ENCODE results near the gene ZNF516.
"Not testable (repeated sequence)": the region's sequence is repeated elsewhere in the genome, so short reads cannot be mapped to it uniquely, and the experiment has no call there.

ZNF516 gene, protein sequence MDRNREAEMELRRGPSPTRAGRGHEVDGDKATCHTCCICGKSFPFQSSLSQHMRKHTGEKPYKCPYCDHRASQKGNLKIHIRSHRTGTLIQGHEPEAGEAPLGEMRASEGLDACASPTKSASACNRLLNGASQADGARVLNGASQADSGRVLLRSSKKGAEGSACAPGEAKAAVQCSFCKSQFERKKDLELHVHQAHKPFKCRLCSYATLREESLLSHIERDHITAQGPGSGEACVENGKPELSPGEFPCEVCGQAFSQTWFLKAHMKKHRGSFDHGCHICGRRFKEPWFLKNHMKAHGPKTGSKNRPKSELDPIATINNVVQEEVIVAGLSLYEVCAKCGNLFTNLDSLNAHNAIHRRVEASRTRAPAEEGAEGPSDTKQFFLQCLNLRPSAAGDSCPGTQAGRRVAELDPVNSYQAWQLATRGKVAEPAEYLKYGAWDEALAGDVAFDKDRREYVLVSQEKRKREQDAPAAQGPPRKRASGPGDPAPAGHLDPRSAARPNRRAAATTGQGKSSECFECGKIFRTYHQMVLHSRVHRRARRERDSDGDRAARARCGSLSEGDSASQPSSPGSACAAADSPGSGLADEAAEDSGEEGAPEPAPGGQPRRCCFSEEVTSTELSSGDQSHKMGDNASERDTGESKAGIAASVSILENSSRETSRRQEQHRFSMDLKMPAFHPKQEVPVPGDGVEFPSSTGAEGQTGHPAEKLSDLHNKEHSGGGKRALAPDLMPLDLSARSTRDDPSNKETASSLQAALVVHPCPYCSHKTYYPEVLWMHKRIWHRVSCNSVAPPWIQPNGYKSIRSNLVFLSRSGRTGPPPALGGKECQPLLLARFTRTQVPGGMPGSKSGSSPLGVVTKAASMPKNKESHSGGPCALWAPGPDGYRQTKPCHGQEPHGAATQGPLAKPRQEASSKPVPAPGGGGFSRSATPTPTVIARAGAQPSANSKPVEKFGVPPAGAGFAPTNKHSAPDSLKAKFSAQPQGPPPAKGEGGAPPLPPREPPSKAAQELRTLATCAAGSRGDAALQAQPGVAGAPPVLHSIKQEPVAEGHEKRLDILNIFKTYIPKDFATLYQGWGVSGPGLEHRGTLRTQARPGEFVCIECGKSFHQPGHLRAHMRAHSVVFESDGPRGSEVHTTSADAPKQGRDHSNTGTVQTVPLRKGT

DNA sequence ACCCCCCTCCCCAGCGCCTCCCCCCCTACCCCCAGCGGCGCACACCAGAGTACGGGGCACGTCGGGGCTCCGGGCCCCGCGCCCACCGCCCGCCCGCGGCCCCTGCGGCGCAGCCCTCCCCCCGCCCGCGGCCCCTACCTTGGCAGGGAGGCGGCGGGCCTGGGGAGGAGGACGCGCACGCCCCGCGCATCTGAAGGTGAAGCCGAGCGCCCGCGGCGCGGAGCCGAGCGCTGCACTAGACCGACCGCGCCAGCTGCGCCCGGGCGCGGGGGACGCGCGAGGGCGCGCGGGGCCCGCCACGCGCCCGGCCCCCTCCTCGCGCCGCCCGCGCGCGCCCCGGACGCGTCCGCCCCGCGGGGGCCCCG, at the start of gene ZNF516:
TSS of gene ZNF516 (minus strand) at position 237 of the 365 bp plus-strand sequence. CDS start 52,188 bp downstream, outside the sequence.
- DNase-seq, result no peak

DNA sequence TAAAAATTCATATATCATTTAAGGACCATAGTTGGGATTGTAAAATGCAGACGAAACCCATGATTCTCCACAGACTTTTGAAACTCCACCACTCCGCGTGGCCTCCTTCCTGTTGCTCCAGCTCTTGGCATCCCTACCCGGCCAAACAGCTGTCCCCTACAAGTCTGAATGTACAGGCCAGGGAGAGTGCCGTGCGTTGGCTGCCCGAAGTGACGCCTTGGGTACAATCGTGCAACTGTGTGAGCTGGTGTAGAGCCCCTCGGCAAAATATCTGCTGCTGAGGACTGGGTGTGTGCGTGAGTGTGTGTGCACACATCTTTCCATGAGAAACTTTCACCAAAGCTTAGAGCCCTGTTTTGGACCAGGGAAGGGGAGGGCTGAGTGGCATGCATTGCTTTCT, 43.8 kb upstream of the ZNF516 start:
- DNase-seq, result no peak

DNA sequence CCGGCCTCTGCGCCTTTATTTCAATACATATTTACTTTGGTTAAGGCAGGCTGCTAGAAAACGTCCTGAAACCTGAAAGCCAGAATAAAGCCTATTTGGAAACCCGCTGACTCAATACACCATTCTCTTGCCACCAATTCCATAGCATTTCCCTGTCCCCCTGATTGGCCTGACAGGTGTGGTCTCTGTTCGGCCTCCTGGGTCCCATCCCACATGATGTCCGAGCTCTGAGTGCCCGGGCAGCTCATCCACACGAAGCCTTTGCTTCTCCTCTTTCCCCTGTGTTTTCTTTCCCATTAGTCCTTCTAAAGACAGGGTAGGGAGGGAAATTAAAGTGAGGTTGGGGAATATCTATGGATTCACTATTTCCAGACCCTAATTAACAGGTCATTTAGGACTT, 42.6 kb upstream of the ZNF516 start:
- DNase-seq, result no peak

DNA sequence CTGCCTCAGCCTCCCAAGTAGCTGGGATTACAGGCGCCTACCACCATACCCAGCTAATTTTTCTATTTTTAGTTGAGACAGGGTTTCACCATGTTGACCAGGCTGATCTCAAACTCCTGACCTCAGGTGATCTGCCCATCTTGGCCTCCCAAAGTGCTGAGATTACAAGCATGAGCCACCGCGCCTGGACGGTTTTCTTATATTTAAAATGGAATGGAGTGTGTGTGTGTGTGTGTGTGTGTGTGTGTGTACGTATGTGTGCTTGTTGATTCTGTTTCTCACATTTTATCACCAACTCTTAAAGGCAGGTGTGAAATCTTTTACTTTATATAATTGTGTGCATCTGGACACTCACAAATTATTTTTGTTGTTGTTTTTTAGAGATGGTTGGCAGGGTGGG, 41.6 kb upstream of the ZNF516 start:
- DNase-seq, result not testable (repeated sequence)

DNA sequence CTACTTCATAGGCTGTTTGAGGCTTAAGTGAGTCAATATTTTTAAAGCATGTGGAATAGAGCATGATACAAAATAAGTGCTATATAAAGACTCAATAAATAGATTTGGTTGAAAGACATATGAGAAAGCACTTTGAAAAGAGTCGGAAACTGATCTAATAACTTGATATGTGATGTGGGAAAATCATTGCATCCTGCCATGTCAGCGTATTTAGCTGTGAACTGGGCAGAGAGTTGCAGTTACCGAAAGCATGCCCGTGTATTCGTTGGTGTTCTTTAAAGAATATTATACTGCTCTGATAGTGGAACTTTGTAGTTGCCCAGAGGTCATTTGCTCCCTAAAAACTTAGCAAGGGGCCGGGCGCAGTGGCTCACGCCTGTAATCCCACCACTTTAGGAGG, 37.8 kb upstream of the ZNF516 start:
- no peak for DNase-seq

DNA sequence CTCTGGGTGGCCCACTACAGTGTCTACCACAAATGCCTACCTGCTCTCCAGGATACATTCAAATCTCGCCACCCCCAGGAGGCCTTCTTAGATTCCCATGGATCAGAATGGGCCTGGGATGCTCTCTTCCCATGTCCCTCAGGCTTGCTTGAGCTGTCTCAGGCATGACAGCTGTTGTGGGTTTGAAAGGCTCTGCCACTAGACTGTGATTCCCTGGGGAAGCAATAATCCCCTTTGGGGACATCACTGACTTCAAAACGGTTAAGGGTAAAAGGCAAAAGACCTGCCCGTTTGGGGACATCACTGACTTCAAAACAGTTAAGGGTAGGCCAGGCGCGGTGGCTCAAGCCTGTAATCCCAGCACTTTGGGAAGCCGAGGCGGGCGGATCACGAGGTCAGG, 35.8 kb upstream of the ZNF516 start:
- no peak for DNase-seq

DNA sequence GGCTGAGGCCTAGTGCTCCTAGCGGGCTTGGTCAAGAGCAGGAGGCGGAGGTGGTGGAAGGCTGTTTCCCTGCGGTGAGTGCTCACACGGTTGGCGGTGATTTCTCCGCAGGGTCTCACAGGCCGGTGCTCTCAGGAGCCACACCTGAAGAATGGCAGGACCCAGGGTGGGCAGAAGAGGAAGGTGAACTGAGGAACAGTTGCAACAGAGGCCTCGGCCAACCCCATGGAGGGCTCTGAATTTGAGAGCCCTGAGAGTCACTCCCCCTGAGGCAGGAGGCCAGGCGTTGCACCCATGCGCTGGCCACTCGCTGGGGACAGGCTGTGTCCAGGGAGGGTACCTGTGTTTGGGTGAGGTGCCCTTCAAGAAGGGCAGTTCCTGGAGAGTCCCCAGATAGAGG, 35.3 kb upstream of the ZNF516 start:
- no peak for DNase-seq

DNA sequence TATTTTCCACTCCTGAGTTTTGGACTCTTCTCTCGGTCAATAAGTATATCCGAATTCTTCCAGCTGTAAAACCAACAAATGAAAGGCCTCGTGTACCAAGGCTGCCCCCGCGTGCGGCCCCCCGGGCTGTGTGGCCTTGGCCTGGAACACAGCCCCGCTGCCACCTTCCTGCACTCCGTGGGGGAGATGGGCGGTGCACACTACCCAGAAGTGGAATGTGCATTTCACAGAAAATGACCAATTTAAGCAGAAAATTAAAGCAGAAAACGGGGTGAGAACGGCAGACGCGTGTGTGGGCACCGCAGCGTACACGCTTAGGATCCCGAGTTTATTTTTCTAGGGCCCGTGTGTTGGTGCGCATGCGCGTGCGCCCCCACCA, 34.4 kb upstream of the ZNF516 start:
- DNase-seq, result no peak

DNA sequence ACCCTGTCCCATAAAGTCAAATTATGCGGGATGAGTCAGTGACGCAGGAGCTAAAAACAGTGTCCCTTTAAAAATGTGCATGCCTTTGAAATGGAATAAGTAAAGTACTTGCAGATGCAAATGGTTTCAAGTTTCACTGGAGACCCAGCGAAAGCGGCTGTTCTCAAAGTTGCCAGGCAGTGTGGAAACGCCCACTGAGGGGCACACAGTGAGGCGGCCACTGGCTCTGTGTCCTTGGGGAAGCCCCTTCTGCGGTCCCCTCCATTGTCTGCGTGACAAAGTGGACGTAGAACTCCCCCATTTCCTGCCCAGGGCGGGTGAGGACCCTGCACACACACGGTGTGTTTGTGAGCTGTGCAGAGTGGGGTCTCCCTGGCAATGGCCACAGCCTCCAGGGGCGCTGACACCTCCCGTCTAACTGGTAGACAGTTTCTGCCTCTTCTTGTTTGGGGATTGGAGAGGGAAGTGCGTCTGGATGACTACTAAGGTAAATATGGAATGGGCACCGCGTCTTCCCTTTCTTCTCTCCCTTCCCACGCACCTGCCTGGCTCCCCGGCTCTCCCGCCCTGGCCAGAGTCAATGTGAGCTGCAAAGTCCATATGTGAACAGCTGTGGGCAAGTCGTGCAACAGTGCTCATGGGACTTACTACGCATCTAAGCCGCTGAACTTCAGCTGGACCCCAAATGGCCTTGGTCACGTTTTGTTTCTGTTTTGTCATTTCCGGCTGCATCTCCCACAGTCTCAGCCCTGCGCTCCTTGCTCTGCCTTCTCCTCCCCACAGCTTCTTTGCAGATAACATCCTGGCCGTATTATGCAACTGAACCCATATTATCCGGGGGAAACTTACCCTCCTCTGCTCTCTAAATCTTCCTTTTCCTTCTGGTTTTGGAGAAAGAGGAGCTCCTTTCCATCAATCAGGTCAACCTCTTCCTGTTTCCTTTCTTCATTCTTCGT, 33.7 kb upstream of the ZNF516 start:
- no peak for DNase-seq

DNA sequence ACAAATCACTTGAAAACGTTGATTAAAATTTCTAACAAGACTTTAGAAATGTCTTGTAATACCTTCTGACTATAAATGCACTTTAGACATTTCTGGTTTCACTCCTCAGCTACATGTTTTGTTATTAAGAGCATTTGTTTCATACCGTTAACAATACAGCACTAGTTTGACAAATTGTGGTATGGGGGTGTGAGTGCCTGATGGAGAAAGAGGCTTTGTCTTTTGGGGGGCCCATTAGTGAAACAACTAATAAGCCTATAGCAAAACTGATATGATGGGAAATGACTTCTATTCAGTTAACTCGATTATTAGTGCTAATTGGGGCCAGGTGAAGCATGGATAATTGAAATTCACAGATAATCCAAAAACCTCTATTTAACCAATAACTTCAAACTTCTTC, 30.9 kb upstream of the ZNF516 start:
- no peak for DNase-seq

DNA sequence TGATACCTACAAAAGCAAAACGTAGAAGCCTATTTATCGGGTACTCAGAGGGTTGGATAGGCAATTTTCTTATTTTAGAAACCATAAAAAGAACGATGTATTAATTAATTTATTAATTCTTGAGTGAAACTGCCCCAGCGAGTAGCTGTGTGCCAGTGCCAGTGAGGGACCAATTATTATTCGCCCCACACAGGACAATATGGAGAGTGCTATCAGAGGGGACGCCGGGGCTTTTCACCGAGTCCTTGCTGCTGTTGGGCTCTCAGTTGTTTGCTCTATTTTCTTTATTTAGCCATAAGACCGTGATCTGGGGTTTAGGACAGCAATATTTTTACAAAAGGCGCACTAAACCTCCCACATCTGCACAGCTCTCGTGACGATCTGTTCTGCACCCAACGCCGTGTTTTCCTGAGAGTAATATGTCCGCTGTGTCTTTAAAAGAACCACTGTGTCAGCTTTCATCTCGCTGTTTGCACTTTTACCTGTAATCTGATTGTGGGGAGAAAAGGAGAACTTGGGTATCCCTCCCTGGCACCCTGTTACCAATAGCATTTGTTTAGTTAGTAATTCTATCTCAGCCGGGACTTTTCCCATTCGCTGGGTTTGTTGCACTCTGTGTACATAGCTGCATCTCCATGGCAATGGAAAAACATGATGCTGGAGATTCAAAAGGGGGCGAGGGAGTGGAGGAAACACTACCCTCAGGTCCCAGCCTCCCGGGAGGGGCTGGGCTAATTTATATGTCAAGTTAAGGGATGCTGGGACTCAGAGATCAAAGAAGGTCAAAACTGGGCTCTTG, 30.1 kb upstream of the ZNF516 start:
- no peak for DNase-seq

DNA sequence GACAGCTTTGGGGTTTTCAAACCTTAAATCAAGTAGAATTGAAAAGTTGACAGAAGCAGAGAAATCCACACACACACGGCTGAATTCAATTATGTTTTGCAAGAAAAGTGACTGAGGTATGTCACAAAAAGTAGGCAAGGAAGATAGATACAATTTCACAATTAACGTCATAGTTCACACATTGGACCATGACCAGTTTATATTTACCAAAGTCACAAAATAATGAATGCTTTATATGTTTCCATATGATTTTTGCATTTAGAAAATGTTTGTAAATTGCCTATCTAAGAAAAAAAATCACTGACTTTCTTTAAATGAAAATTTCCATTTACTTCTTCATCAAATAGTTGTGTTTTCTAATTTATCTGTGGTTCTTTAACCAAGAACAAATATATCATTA, 29.4 kb upstream of the ZNF516 start:
- no peak for DNase-seq

DNA sequence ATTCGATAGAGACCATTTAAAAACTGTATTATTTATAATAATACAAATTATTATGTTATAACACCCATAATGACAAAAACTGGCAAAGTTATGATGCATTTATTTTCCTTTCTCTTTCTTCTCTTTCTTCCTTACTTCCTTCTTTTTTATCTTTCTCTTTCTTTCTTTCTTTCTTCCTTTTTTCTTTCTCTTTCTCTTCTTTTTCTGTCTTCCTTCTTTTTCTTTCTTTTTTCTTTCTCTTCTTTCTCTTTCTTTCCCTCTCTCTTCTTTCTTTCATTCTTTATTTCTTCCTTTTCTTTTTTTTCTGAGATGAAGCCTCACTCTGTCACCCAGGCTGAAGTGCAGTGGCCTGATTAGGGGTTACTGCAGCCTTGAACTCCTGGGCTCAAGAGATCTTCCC, 27.5 kb upstream of the ZNF516 start:
- DNase-seq, result no peak

DNA sequence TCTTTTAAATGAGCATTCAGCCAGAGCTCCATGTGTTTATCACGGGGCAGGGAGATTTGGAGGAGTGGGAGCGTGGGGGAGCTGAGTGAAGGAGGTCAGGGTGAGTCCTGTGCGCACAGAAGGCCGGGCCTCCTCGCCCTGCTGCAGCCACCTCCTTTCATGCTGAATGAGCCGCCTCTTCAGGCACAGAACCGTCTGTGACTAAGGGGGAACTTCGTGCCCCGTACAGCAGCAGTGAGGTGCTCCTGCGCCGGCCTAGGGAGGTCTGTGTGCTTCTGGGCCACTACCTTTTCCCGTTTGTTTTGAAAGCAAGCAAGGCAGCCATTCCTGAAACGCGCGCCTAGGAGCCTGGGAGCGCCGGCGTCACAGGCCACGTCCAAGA, 27.1 kb upstream of the ZNF516 start:
- no peak for DNase-seq

DNA sequence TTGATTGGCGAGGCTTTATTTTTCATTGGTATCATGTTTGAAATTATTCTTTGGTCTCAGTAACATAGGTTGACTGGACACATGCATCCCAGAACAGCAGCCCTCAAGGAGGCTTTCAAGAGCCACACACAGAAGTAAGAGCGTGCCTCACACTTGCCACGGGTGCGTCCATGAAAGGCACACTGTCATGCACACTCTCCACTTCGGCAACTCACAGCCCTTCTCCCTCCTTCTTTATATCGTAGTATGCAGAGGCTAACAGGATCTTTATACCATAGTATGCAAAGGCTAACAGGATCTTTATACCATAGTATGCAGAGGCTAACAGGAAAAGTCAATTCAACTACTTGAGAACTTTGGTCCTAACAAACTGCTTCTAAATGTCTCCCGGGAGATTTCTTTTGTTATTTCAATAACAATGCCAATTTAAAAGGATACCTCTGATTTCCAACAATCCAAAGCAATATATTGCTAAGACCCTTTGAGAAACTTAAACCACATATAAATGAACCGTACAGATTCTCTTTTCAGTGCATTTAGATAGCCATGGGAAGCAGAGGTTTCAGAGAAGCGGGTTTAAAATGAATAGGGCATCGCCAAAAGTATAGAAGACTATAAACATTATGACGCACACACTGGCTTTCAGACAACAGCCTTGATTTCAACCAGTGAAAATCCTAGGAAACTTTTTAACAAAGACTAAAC, 26.5 kb upstream of the ZNF516 start:
- DNase-seq, result no peak

DNA sequence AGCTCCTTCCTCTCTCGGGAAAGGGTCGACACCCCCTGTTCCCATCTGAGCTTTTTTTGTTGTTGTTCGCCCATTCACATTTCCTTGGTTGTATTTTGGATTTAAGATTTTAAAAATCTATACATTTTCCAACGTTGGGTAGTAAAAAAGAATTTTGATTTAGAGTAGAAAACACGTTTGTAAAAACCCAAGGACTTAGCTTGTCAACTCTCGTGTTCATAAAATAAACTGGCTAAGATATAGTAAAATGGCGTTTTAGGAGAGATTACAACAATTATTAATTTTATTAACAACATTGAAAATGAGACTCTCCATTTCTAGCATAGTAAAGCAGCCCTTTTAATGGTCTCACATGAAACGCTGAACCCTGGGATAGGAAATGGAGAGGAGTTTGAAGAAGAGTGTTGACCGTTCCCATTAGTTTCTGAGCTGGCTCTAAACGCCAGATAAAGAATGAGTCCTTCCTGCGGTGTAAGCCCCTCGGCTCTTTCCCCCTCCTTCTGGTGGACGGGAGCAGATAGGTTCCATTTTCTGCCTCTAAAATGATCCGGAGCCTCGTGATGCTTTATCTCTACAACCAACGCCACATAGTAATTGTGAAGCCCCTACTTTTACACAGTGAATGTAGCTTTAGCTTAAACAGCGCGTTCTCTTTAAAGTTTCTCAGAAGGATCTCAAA, 24.0 kb upstream of the ZNF516 start:
- DNase-seq, result no peak

DNA sequence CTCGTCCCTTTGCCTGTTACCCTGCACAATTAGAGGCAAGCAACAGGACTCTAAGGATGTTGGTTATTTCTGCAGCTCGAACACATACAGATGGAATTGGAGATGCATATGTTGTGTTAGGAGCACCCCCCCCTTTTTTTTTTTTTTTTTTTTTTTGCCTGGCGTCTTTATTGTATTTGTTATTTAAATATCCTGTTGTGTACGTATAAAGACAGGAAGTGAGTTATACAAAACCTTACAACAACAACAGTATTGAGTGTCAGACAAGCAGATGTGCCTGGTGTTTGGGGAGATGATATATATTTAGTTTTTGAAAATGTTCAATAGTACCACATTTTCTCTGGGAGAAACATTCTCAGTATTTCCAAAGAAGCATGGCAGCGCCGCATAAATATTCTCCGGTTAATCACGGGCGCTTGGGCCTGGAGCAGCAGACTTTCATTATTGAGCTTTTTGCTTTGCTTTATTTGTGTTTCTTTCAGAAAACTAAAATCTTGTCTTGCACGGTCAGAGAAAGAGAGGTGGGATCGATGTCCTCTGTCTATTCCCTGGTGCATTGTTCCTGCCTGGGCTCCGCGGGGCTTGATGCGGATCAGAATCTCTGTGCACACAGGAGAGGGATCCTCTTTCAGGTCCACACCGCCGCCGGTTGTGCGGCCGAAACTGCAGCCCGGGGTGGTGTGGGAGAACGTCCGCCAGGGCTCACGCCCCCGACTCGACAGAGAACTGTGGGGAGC, 23.2 kb upstream of the ZNF516 start:
- DNase-seq, result no peak

DNA sequence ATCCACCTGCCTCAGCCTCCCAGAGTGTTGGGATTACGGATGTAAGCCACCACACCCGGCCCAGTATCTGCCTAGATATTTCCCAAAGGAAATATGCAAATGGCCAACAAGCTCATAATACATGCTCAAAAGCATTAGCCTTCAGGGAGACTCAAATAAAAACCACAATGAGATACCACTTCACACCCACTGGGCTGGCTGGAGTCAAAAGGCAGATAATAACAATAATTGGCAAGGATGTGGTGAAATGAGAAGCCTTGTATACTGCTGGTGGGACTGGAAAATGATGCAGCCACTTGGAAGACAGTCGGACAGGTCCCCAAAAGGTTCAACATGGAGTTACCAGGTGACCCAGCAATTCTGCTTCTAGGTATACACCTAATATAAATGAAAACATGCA, 20.5 kb upstream of the ZNF516 start:
- DNase-seq, result no peak

DNA sequence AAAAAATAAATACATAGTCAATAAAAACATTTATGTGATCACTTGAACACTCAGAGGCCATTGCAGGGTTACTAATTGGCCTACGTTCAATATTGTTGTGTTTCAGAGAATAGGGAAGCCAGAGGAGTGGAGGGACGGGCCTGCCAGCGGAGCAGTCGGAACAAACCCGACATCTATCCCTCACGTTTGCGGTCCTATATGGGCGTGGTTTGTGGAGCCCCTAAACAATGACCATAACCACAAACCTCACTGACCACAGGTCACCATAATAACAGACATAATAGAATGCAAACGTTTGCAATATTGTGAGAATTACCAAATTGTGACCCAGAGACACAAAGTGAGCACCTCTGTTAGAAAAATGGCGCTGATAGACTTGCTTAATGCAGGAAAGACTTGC, 19.5 kb upstream of the ZNF516 start:
- no peak for DNase-seq

Measured in NCI-H1694 treated with DMSO at 0.1 percent for 48 hours (cell line).